HG02623 (cell line): ENCODE measurements around the gene DYNC1LI1.

Experiments used
- ATAC-seq: cut with Tn5 transposase; IDR thresholded peaks from one replicate; pipeline ENCODE4 v1.9.1; 2021; ENCODE audit warnings: moderate library complexity; ENCODE audit not compliant: unreplicated experiment

The DYNC1LI1 gene

DNA sequence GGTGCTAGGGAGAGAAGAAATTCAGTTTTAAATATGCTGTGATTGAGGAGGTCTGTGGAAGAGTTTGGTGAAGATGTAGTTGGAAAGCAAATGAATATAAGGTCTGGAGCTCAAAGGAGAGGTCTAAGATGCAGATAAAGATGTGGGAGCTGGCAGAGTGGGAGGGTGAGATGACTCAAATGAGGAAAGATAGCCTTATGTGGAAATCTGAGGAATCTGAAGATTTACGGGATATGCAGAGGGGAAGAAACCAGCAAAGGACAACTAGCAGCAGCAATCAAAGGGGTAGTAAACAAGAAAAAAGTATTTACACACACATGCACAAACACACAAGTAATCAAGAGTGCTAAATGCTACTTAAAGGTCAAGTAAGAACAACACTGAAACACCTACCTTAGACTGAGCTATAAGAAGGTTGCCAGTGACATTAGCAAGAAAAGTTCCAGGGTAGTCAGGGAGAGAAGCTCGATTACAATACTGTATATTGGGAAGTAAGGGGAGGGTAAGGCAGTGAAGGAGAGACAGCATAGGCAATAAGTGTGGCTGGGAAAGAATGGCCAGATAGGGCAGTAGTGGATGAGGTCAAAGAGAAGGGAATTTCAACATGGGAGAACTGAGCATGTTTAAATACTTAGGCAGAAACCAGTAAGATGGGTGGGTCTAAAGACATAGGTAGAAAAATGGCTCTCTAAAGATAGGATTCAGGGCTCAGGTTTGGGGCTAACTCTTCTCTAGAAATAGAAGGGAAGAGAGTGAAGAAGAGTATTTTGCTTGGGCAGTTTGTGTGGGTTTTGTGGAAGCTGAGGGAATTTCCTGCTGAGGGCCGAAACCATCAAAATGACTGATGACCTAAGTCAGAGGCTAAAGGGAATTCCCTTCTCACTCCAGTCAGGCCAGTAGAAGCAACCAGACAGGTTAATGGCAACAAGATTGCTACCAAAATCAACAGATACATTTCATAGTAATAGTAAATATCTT is 76.9 kb downstream of the DYNC1LI1 start:
- peak; percentile 83 for ATAC-seq

GRCh38 chr3:32492684-32493436 is 77.8 kb downstream of the DYNC1LI1 start:
- ATAC-seq, result no peak

DNA sequence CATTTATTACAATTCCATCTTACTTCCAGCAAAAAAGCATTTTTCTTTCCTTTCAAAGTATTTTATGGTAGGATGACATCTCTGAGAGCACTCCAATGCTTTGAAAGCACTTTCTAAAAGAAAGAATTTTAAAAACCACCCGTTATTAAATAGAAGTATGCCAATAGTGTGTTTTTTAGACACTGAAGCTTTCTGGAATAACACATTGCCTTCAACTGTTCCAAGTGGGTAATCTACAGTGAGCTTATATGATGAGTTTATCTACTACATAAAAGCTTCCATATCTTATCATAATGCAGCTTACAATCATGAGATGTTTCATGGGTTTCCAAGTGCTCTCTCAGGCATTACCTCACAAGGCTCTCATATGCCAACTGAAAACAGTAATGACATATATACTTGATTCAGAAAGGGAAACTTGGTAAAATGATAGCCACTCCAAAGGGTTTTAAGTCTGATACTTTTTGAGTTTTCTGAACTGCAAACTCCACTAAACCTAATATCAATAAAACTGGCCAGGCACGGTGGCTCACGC is 82.1 kb downstream of the DYNC1LI1 start:
- no peak for ATAC-seq

DNA sequence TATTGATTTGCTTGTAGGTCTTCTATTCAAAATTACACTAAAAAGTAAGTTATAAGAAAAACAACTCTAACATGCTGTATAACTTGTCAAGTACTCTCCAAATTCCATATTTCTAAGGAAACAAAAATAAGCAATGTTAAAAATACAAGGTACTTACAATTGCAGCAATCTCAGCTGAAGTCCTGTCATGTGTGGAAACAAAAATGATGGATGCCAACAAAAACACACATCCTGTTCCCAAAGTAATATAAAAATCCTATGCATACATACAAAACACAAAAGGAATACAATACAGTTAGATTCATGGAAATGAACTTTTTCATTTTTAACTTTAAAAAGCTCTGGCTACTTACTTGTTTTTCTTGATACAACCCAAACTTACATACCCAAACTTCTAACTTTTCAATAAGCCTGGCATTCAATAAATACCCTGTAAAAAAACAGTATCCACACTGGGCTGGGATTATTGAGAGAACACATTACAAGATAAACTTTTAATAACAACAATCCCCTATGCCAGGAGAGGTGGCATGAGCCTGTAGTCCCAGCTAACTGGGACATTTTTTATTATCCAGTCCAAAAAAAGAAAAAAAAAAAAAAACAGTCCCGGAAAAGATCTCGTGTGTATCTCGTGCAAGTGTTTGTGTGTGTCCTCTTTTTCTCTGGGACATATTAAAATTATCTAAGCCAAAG is 82.7 kb downstream of the DYNC1LI1 start:
- ATAC-seq, result no peak

DNA sequence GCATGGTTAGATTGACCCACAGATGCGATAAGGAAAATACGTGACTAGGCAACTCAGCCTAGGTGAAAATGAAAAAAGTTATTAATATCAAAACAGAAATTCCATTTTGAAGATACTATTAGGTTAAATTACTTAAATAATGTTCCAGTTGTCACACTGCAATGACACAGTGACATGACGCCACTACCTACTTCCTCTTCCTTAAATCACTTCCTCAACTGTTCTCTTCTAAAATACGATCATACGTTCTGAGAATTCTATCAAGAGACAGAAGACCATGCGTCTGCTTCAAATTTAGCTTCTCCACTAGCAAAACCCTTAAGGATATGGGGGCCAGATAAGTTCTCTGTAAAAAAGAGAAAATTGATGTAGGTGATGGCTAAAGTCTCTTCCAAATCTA is 86.2 kb downstream of the DYNC1LI1 start:
- ATAC-seq, result no peak

GRCh38 chr3:32483772-32484171 is 86.9 kb downstream of the DYNC1LI1 start:
- no peak for ATAC-seq

DNA sequence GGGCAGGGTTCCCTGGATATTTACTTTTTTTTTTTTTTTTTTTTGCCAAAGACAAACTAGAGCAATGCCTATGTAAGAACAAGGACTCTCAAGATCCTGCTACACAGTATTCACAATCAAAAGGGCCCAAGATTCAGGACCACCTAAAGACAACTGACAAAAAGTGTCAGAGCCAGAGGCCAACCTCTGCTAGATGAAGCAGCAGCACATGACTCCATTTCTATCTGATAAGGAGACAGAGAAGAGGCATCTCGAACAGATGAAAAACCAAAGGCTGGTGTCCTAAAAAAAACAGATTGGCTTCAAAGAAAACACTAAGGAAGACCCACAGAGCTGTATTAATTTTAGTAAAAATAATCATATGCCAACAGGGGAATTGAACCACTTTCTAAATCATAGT is 88.0 kb downstream of the DYNC1LI1 start:
- no peak for ATAC-seq

DNA sequence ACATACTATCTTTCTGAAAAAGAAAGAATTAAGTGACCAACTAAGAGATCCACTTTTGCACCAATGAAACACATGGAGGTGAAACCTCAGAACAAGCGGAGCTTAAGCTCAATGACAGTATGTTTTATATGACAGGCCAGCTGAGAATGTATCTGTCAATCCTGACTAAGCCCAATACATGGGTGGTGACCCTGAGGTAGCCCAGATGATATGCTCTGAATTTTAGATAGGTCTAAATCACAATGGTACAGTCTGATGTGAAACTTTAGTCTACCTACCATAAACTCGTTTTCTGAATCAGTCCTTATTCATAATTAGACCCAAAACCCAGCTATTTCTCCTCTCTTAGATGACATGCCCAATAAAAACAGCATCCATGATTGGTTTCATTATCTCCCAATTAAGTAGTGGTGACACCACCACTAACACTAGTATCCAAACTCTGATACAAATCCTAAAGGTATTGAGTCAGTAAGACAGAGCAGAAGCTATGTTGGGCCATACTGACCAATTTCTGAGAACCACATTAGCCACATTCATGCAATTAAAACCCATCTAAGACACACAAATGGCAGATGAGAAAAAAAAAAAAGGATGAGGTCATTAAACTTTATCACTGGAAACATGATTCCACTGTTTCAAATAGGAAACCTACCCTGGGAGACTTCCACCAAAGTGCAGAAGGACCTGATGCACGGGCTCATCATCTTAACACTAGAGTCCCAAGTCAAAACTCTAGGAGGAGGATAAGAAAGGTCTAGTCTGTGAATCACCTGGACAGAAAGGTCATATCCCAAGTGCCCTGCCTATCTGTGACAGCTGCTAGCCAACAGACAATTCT is 88.6 kb downstream of the DYNC1LI1 start:
- ATAC-seq, result no peak

DNA sequence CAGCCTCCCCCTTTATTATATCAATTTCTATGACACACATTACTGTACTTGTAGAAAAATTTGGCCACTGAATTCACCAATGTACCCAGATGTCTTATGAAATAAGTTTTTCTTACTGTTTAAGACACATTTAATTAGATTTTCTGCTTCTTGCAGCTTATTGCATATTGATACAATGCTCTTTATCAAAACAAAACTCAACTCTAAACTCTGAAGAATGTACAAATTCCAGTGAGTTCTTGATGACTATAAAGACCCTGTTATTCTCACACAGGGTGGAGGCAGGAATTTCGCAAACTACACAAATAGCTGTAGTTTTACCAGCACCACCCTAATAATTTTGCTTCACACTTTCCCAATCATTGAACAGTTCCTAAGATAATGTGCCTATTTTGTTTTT is 90.1 kb downstream of the DYNC1LI1 start:
- ATAC-seq, result no peak
